KG1 (cell line): ENCODE results near the gene PPFIA2.

Experiments
- DNase-seq: peaks from one replicate; lab custom pipeline; 2025; lab: John Stamatoyannopoulos, UW

PPFIA2 gene

GRCh38 chr12:81208187-81208911 is 550.8 kb downstream of the PPFIA2 start:
- no peak for DNase-seq
